ENCODE measurements around the gene ZXDC.

ZXDC gene

GRCh38 chr3:126482503-126483255 lies 7.0 kb upstream of the ZXDC start:
- no peaks in the 10 kb centered on the region for H3K4me1 ChIP-seq (ENCODE audit: control insufficient read depth, insufficient read depth, low read length)
- H3K27me3 ChIP-seq (ENCODE audit: control insufficient read depth, insufficient read depth, low read length, poor library complexity, severe bottlenecking), result no peaks in the 10 kb centered on the region
- 84 to 87% methylated on average over 15 of the region's 15 CpGs for WGBS, 2 experiments
- H3K9me3 ChIP-seq (ENCODE audit: control insufficient read depth, low read length), result no peaks in the 10 kb centered on the region
- no peak overlapping the region for H3K4me3 ChIP-seq (ENCODE audit: insufficient read depth, low read depth, low read length)
- H3K36me3 ChIP-seq (ENCODE audit: control insufficient read depth, insufficient read depth, low read length), result no peaks in the 10 kb centered on the region
- H3K27ac ChIP-seq (ENCODE audit: insufficient read depth, low read depth, low read length, poor library complexity, severe bottlenecking), result no peak overlapping the region

GRCh38 chr3:126481808-126482502 lies 6.3 kb upstream of the ZXDC start:
- no peak overlapping the region for H3K4me3 ChIP-seq (ENCODE audit: insufficient read depth, low read depth, low read length)
- H3K27me3 ChIP-seq (ENCODE audit: control insufficient read depth, insufficient read depth, low read length, poor library complexity, severe bottlenecking), result no peaks in the 10 kb centered on the region
- WGBS, 2 experiments, result 91 to 95% methylated on average over 16 of the region's 16 CpGs
- H3K4me1 ChIP-seq (ENCODE audit: control insufficient read depth, insufficient read depth, low read length), result no peaks in the 10 kb centered on the region
- no peak overlapping the region for H3K27ac ChIP-seq (ENCODE audit: insufficient read depth, low read depth, low read length, poor library complexity, severe bottlenecking)
- no peaks in the 10 kb centered on the region for H3K36me3 ChIP-seq (ENCODE audit: control insufficient read depth, insufficient read depth, low read length)
- H3K9me3 ChIP-seq (ENCODE audit: control insufficient read depth, low read length), result no peaks in the 10 kb centered on the region

- H3K4me1 ChIP-seq (ENCODE audit: control insufficient read depth, insufficient read depth, low read length), result no peaks in the 10 kb centered on the region
- no peak overlapping the region for H3K4me3 ChIP-seq (ENCODE audit: insufficient read depth, low read depth, low read length)
- H3K27me3 ChIP-seq (ENCODE audit: control insufficient read depth, insufficient read depth, low read length, poor library complexity, severe bottlenecking), result no peaks in the 10 kb centered on the region
- no peaks in the 10 kb centered on the region for H3K36me3 ChIP-seq (ENCODE audit: control insufficient read depth, insufficient read depth, low read length)
- no peaks in the 10 kb centered on the region for H3K9me3 ChIP-seq (ENCODE audit: control insufficient read depth, low read length)
- H3K27ac ChIP-seq (ENCODE audit: insufficient read depth, low read depth, low read length, poor library complexity, severe bottlenecking), result no peak overlapping the region
- 90 to 94% methylated on average over 8 of the region's 8 CpGs for WGBS, 2 experiments
Observed at GRCh38 chr3:126480861-126481260, 5.2 kb upstream of the ZXDC start.

- Histone ChIP-seq H3K36me3 (ENCODE audit: control insufficient read depth, insufficient read depth, low read length) (no peaks in the 10 kb centered on the region), H3K4me1 (ENCODE audit: control insufficient read depth, insufficient read depth, low read length) (no peaks in the 10 kb centered on the region), H3K9me3 (ENCODE audit: control insufficient read depth, low read length) (no peaks in the 10 kb centered on the region), H3K4me3 (ENCODE audit: insufficient read depth, low read depth, low read length) (no peak overlapping the region), H3K27ac (ENCODE audit: insufficient read depth, low read depth, low read length, poor library complexity, severe bottlenecking) (no peak overlapping the region), H3K27me3 (ENCODE audit: control insufficient read depth, insufficient read depth, low read length, poor library complexity, severe bottlenecking) (no peaks in the 10 kb centered on the region)
- 91 to 92% methylated on average over 5 of the region's 5 CpGs for WGBS, 2 experiments
Observed at GRCh38 chr3:126480206-126480605, 4.5 kb upstream of the ZXDC start.

- 73 to 91% methylated on average over 1 of the region's 1 CpG for WGBS, 2 experiments
- no peaks in the 10 kb centered on the region for H3K36me3 ChIP-seq (ENCODE audit: control insufficient read depth, insufficient read depth, low read length)
- H3K4me3 ChIP-seq (ENCODE audit: insufficient read depth, low read depth, low read length), result no peak overlapping the region
- H3K27ac ChIP-seq (ENCODE audit: insufficient read depth, low read depth, low read length, poor library complexity, severe bottlenecking), result no peak overlapping the region
- H3K9me3 ChIP-seq (ENCODE audit: control insufficient read depth, low read length), result no peaks in the 10 kb centered on the region
- no peaks in the 10 kb centered on the region for H3K27me3 ChIP-seq (ENCODE audit: control insufficient read depth, insufficient read depth, low read length, poor library complexity, severe bottlenecking)
- no peaks in the 10 kb centered on the region for H3K4me1 ChIP-seq (ENCODE audit: control insufficient read depth, insufficient read depth, low read length)
Observed at GRCh38 chr3:126479642-126480041, 4.0 kb upstream of the ZXDC start.

- WGBS, 2 experiments, result 91 to 92% methylated on average over 14 of the region's 14 CpGs
- H3K36me3 ChIP-seq (ENCODE audit: control insufficient read depth, insufficient read depth, low read length), result no peaks in the 10 kb centered on the region
- H3K9me3 ChIP-seq (ENCODE audit: control insufficient read depth, low read length), result no peaks in the 10 kb centered on the region
Observed at GRCh38 chr3:126478581-126479310, 3.1 kb upstream of the ZXDC start.

GRCh38 chr3:126477061-126477380 lies 1.3 kb upstream of the ZXDC start:
- WGBS, 2 experiments, result 79% methylated on average over 4 of the region's 4 CpGs
- Histone ChIP-seq H3K4me1 (ENCODE audit: control insufficient read depth, insufficient read depth, low read length) (peaks cover 12% of the 10 kb centered on the region), H3K9me3 (ENCODE audit: control insufficient read depth, low read length) (no peaks in the 10 kb centered on the region), H3K27ac (ENCODE audit: insufficient read depth, low read depth, low read length, poor library complexity, severe bottlenecking) (no peak overlapping the region), H3K27me3 (ENCODE audit: control insufficient read depth, insufficient read depth, low read length, poor library complexity, severe bottlenecking) (no peaks in the 10 kb centered on the region), H3K4me3 (ENCODE audit: insufficient read depth, low read depth, low read length) (no peak overlapping the region), H3K36me3 (ENCODE audit: control insufficient read depth, insufficient read depth, low read length) (no peaks in the 10 kb centered on the region)

More at GRCh38 chr3:126478581-126479310, 3.1 kb upstream of the ZXDC start:
- Histone ChIP-seq H3K4me3 (ENCODE audit: insufficient read depth, low read depth, low read length) (no peak overlapping the region), H3K27me3 (ENCODE audit: control insufficient read depth, insufficient read depth, low read length, poor library complexity, severe bottlenecking) (no peaks in the 10 kb centered on the region), H3K27ac (ENCODE audit: insufficient read depth, low read depth, low read length, poor library complexity, severe bottlenecking) (no peak overlapping the region), H3K4me1 (ENCODE audit: control insufficient read depth, insufficient read depth, low read length) (peaks cover 1% of the 10 kb centered on the region)

GRCh38 chr3:126476166-126477060 lies 722 bp upstream of the ZXDC start:
- H3K36me3 ChIP-seq (ENCODE audit: control insufficient read depth, insufficient read depth, low read length), result peaks cover under 1% of the 10 kb centered on the region
- H3K9me3 ChIP-seq (ENCODE audit: control insufficient read depth, low read length), result no peaks in the 10 kb centered on the region
- peaks cover 12% of the 10 kb centered on the region for H3K4me1 ChIP-seq (ENCODE audit: control insufficient read depth, insufficient read depth, low read length)
- no peak overlapping the region for H3K27ac ChIP-seq (ENCODE audit: insufficient read depth, low read depth, low read length, poor library complexity, severe bottlenecking)
- H3K27me3 ChIP-seq (ENCODE audit: control insufficient read depth, insufficient read depth, low read length, poor library complexity, severe bottlenecking), result no peaks in the 10 kb centered on the region
- peak overlapping the region; percentile 42 for H3K4me3 ChIP-seq (ENCODE audit: insufficient read depth, low read depth, low read length)
- WGBS, 2 experiments, result 27 to 34% methylated on average over 59 to 66 of the region's 66 CpGs

GRCh38 chr3:126474498-126475412 lies 936 bp downstream of the ZXDC start:
- Histone ChIP-seq H3K27ac (ENCODE audit: insufficient read depth, low read depth, low read length, poor library complexity, severe bottlenecking) (no peak overlapping the region), H3K4me3 (ENCODE audit: insufficient read depth, low read depth, low read length) (peak overlapping the region; percentile 79), H3K36me3 (ENCODE audit: control insufficient read depth, insufficient read depth, low read length) (peaks cover 17% of the 10 kb centered on the region), H3K4me1 (ENCODE audit: control insufficient read depth, insufficient read depth, low read length) (peaks cover 12% of the 10 kb centered on the region), H3K27me3 (ENCODE audit: control insufficient read depth, insufficient read depth, low read length, poor library complexity, severe bottlenecking) (no peaks in the 10 kb centered on the region), H3K9me3 (ENCODE audit: control insufficient read depth, low read length) (no peaks in the 10 kb centered on the region)
- WGBS, 2 experiments, result 6 to 8% methylated on average over 72 of the region's 72 CpGs

Data from ectodermal cell (in vitro differentiated cells).